ENCODE results near the gene HEBP1. TPM values are rescaled to one million over a fixed set of nuclear protein-coding genes. Genes with fewer than 3 reads are reported as not detected.
"Not testable (repeated sequence)": the region's sequence is repeated elsewhere in the genome, so short reads cannot be mapped to it uniquely, and the experiment has no call there.

Gene HEBP1
- total RNA-seq, result 83.8 TPM
- long read RNA-seq, transcript HEBP1-201 (4 exons, 1,173 nt), result major isoform, 149 of 162 reads
- long read RNA-seq, partial matches to known transcripts, result 5 of 162 reads
- long read RNA-seq, other reads (novel, unspliced or antisense), result 7 of 162 reads

- DNase-seq (ENCODE audit: low spot score), result peak; percentile 99
Observed at GRCh38 chr12:12999959-13000615, at the start of gene HEBP1. HEBP1 (minus strand) TSS chr12:13000265; CDS start chr12:13000114, 151 bp downstream.

- no peak for DNase-seq (ENCODE audit: low spot score)
Observed at GRCh38 chr12:13049816-13050215, 49.8 kb upstream of the HEBP1 start.

GRCh38 chr12:13046964-13047363 is 46.9 kb upstream of the HEBP1 start:
- DNase-seq (ENCODE audit: low spot score), result no peak

GRCh38 chr12:13045816-13046215 is 45.8 kb upstream of the HEBP1 start:
- no peak for DNase-seq (ENCODE audit: low spot score)

- DNase-seq (ENCODE audit: low spot score), result no peak
Observed at GRCh38 chr12:13044906-13045299, 44.8 kb upstream of the HEBP1 start.

- peak; percentile 97 for DNase-seq (ENCODE audit: low spot score)
Observed at GRCh38 chr12:13044002-13044905, 44.2 kb upstream of the HEBP1 start, which contains the start of gene FAM234B. FAM234B (plus strand) TSS chr12:13044381; CDS start chr12:13044404, 23 bp downstream.

GRCh38 chr12:13042666-13043230 is 42.7 kb upstream of the HEBP1 start:
- no peak for DNase-seq (ENCODE audit: low spot score)

GRCh38 chr12:13041224-13041623 is 41.2 kb upstream of the HEBP1 start:
- DNase-seq (ENCODE audit: low spot score), result no peak

GRCh38 chr12:13039328-13039956 is 39.4 kb upstream of the HEBP1 start:
- no peak for DNase-seq (ENCODE audit: low spot score)

GRCh38 chr12:13038491-13039161 is 38.6 kb upstream of the HEBP1 start:
- no peak for DNase-seq (ENCODE audit: low spot score)

- DNase-seq (ENCODE audit: low spot score), result no peak
Observed at GRCh38 chr12:13036881-13037280, 36.8 kb upstream of the HEBP1 start.

- not testable (repeated sequence) for DNase-seq (ENCODE audit: low spot score)
Observed at GRCh38 chr12:13035335-13035734, 35.3 kb upstream of the HEBP1 start.

- DNase-seq (ENCODE audit: low spot score), result no peak
Observed at GRCh38 chr12:13033476-13033875, 33.4 kb upstream of the HEBP1 start.

- DNase-seq (ENCODE audit: low spot score), result no peak
Observed at GRCh38 chr12:13032164-13032563, 32.1 kb upstream of the HEBP1 start.

- DNase-seq (ENCODE audit: low spot score), result no peak
Observed at GRCh38 chr12:13030541-13031291, 30.7 kb upstream of the HEBP1 start.

- DNase-seq (ENCODE audit: low spot score), result no peak
Observed at GRCh38 chr12:13028825-13029570, 28.9 kb upstream of the HEBP1 start.

GRCh38 chr12:13027508-13027907 is 27.4 kb upstream of the HEBP1 start:
- DNase-seq (ENCODE audit: low spot score), result no peak

- no peak for DNase-seq (ENCODE audit: low spot score)
Observed at GRCh38 chr12:13027032-13027431, 27.0 kb upstream of the HEBP1 start.

- DNase-seq (ENCODE audit: low spot score), result no peak
Observed at GRCh38 chr12:13026286-13026685, 26.2 kb upstream of the HEBP1 start.
